KMS-11 (cell line): Measurements from ENCODE around the gene ELMO1.

Experiments
- H2AFZ ChIP-seq: fragments of 200-600 bp; sonication (generic); 2 replicates; pipeline ENCODE4 v1.6.1; 2016; ENCODE audit warnings: antibody characterized with exemption, mixed run types, low read depth
- H3K27ac ChIP-seq: fragments of 200-600 bp; sonication (generic); 2 replicates; pipeline ENCODE4 v1.6.1; 2016; ENCODE audit warnings: mild to moderate bottlenecking, mixed run types
- H3K27me3 ChIP-seq: fragments of 200-600 bp; sonication (generic); 2 replicates; pipeline ENCODE4 v1.6.1; 2017; ENCODE audit warnings: mild to moderate bottlenecking, low read depth, mixed run types, moderate library complexity; ENCODE audit not compliant: insufficient read depth
- H3K36me3 ChIP-seq: fragments of 200-600 bp; sonication (generic); 2 replicates; pipeline ENCODE4 v1.6.1; 2017; ENCODE audit warnings: mild to moderate bottlenecking, mixed run types; ENCODE audit not compliant: insufficient read depth
- H3K4me1 ChIP-seq: fragments of 200-600 bp; sonication (generic); 2 replicates; pipeline ENCODE4 v1.6.1; 2016; ENCODE audit warnings: mild to moderate bottlenecking, low read depth, mixed run types; ENCODE audit not compliant: poor library complexity, severe bottlenecking
- H3K4me2 ChIP-seq: fragments of 200-600 bp; sonication (generic); 2 replicates; pipeline ENCODE4 v1.7.0; 2016; ENCODE audit warnings: mild to moderate bottlenecking, mixed run types
- H3K4me3 ChIP-seq: fragments of 200-600 bp; sonication (generic); IDR thresholded peaks from 2 replicates; pipeline ENCODE4 v1.6.1; 2017; ENCODE audit warnings: low read depth, low read length, mixed read lengths; ENCODE audit not compliant: insufficient read depth
- H3K79me2 ChIP-seq: fragments of 200-600 bp; sonication (generic); 2 replicates; pipeline ENCODE4 v1.6.1; 2016; ENCODE audit warnings: low read depth, mixed run types; ENCODE audit not compliant: insufficient read depth
- H3K9ac ChIP-seq: fragments of 200-600 bp; sonication (generic); 2 replicates; pipeline ENCODE4 v1.6.1; 2016; ENCODE audit warnings: mild to moderate bottlenecking, mixed run types
- H4K20me1 ChIP-seq: fragments of 200-600 bp; sonication (generic); 2 replicates; pipeline ENCODE4 v1.6.1; 2016; ENCODE audit warnings: mild to moderate bottlenecking, mixed run types; ENCODE audit not compliant: insufficient read depth
- CTCF ChIP-seq: fragments of 200-600 bp; sonication (generic); conservative IDR thresholded peaks from 2 replicates; pipeline ENCODE4 v1.6.1; 2017; ENCODE audit warnings: low read depth, mild to moderate bottlenecking, antibody characterized with exemption, low read length, moderate library complexity, mixed read lengths

ELMO1 gene

GRCh38 chr7:37191797-37192196 lies 256.9 kb downstream of the ELMO1 start:
- Histone ChIP-seq H3K4me2 (no peak overlapping the region), H2AFZ (no peak overlapping the region), H3K36me3 (no peaks in the 10 kb centered on the region), H3K4me3 (no peak overlapping the region), H3K4me1 (peaks cover 6% of the 10 kb centered on the region), H3K27me3 (no peaks in the 10 kb centered on the region), H3K79me2 (no peaks in the 10 kb centered on the region), H3K9ac (no peak overlapping the region), H4K20me1 (no peaks in the 10 kb centered on the region), H3K27ac (no peak overlapping the region)
- TF ChIP-seq CTCF = no peak

GRCh38 chr7:37187179-37187578 lies 261.5 kb downstream of the ELMO1 start:
- no peaks in the 10 kb centered on the region for H3K36me3 ChIP-seq
- TF ChIP-seq CTCF = no peak
- no peak overlapping the region for H3K9ac ChIP-seq

GRCh38 chr7:37186753-37187152 lies 261.9 kb downstream of the ELMO1 start:
- H3K79me2 ChIP-seq = no peaks in the 10 kb centered on the region
- no peak for TF ChIP-seq CTCF
- H3K27ac ChIP-seq = no peak overlapping the region
- no peaks in the 10 kb centered on the region for H4K20me1 ChIP-seq
- H3K4me3 ChIP-seq = no peak overlapping the region
- H3K4me2 ChIP-seq = no peak overlapping the region
- peaks cover 12% of the 10 kb centered on the region for H3K4me1 ChIP-seq
- H3K9ac ChIP-seq = no peak overlapping the region
- no peak overlapping the region for H2AFZ ChIP-seq
- no peaks in the 10 kb centered on the region for H3K27me3 ChIP-seq
- H3K36me3 ChIP-seq = no peaks in the 10 kb centered on the region

More at GRCh38 chr7:37187179-37187578, 261.5 kb downstream of the ELMO1 start:
- Histone ChIP-seq H3K27ac (no peak overlapping the region), H3K4me1 (peaks cover 8% of the 10 kb centered on the region), H3K4me2 (no peak overlapping the region), H2AFZ (no peak overlapping the region), H3K4me3 (no peak overlapping the region), H3K27me3 (no peaks in the 10 kb centered on the region), H4K20me1 (no peaks in the 10 kb centered on the region), H3K79me2 (no peaks in the 10 kb centered on the region)

GRCh38 chr7:37181550-37181932 lies 267.1 kb downstream of the ELMO1 start:
- no peaks in the 10 kb centered on the region for H3K36me3 ChIP-seq
- H3K4me3 ChIP-seq = no peak overlapping the region
- H4K20me1 ChIP-seq = no peaks in the 10 kb centered on the region
- no peak overlapping the region for H2AFZ ChIP-seq
- H3K27me3 ChIP-seq = no peaks in the 10 kb centered on the region
- peaks cover 4% of the 10 kb centered on the region for H3K4me1 ChIP-seq
- TF ChIP-seq CTCF = no peak
- no peak overlapping the region for H3K27ac ChIP-seq
- H3K4me2 ChIP-seq = no peak overlapping the region
- no peak overlapping the region for H3K9ac ChIP-seq
- H3K79me2 ChIP-seq = no peaks in the 10 kb centered on the region
